ENCODE data around the gene SERPINH1.

The SERPINH1 gene

DNA sequence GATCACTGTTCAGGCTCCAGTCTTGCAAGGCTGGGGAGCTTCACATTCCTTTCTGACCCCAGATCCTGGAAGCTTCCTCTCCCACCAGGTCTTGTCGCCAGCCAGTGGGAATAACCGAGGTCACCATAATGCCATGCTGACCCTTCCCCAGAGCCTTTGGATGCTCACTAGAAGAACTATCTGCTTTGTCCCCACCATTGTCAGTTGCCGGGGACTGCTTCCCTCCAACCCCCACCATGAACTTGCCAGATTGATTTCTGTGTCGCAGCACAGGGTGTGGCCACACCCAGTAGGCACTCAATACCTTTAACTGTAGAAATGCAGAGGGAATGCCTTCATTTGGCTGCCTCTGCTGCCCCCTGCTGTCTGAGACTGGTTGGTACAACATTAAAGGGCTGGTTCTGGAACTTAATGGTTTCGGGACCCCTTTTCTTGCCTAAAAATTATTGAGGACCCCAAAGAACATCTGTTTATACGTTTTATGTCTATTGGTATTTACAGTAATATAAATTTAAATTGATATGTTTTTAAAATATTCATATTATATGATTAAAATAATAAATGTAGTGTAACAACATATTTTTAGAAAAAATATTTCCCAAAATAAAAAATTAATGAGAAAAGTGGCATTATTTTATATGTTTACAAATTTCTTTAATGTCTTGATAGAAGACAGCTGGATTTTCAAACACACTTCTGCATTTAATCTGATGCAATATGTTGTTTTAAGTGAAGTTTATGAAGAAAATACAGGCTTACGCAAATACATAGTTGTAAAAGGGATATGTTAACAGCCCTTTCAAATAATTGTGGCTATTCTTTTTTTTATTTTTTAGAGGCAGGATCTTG is 29.6 kb upstream of the SERPINH1 start:
- peak; percentile 58 to 73 (median 71) for DNase-seq (ENCODE audit: low read depth in 3 of 3, low spot score in 1 of 3)

DNA sequence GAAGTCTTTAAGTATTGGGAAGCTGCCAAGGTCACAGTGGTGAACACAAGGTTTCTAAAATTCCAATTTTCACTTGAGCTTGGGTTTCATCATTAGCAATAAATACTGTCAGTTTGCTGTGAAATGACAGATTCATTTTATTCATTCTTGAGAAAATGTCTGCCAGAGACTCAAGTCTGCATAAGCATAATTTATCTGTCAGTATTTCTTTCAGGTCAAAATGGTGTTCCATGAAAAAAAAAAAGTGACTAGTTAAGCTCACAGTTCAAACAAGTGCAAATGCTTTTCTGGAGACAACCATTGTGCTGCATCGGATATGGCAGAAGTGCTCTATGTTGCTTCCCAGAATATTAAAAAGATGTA is 28.2 kb upstream of the SERPINH1 start:
- DNase-seq (ENCODE audit: low read depth in 3 of 3, low spot score in 1 of 3): no peak

DNA sequence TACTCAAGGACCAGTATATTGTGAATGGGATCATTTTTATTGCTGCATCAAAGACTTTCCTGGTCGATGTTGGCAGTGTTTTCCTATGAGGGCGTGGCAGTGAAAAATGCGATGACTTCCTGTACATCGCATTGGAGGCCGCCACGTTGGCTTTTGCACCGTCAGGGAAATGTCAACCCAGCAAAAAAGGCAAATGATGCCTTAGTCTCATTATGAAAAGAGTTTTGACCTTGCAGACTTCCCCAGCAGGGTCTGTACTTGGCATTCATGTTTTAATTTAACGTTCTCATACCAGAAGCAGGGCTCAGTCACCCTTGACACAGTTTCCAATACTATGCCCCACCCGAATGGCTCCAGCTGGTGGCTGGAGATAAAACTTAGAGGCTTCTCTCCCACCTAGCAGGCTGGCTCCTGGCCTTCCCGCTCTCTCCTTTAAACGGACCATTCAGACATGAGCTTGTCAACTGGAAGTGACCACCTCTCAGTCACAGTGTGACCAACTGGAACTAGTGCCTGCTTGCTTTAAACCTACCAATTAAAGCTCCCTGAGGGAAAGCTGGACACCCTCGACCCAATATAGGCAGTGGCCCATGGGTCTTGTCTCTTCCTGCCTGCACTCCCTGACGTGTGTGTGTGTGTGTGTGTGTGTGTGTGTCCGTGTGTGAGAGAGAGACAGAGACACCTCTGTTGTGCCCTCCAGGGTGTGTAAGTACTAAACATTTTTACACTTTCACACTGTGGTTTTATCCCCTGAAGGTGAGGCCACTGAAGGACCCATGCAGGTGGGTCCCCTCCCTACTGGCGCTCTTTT is 27.6 kb upstream of the SERPINH1 start:
- DNase-seq (ENCODE audit: low read depth in 3 of 3, low spot score in 1 of 3): no peak

DNA sequence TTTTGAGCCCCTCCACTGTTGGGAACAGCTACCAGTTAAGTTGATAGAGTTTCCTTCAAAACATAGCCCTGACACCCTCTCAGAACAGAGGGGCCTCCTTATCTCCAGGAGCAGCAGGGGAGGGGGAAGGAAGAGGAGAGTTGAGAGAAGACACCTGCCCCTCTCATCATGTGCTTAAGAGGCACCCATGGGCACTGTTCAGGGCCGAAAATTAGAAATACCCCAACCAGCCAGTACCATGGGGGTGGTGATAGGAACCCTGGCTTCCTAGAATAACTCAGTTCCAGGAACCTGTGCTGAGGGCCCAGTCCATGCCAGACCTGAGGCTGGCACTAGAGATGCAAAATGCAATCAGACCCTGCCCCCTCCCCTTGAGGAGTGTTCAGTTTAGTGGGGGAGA is 27.0 kb upstream of the SERPINH1 start:
- no peak for DNase-seq (ENCODE audit: low read depth in 3 of 3, low spot score in 1 of 3)

DNA sequence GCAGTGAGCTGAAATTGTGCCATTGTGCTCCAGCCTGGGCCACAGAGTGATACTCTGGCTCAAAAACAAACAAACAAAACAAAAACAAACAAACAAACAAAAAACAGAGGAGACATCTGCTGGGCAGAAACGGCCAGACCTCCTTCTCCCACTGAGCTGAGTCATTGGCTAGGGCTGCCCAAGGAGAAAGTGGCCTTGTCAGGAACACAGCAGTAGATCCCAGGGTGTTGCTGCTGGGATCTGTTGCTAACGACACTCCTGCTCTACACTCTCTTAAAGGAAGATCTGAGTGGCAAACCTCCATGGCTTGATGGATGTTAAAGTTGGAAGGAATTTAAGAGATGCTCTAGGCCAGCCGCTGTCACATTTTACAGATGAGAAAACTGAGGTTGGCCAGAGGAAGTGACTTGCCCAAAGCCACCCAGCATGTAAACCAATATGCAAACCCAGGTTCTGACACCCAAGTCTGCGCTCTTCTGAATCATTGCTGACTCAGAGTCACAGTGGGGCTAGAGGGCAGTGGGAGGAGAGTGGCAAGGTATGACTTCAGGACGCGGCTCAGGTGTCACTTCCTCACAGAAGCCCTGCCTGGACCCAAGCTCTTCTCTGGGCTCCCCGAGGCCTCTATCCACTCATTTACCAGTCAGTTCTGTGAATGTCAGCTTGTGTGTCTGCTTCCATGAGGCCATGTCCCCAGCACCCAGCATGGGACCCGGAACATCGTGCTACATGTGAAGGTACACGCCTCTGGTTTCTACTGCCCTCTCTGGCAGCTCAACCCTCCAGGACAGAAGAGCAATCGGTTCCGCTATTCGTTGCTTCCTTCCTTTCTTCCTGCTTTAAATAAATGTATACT is 25.0 kb upstream of the SERPINH1 start:
- DNase-seq (ENCODE audit: low read depth in 3 of 3, low spot score in 1 of 3): no peak

DNA sequence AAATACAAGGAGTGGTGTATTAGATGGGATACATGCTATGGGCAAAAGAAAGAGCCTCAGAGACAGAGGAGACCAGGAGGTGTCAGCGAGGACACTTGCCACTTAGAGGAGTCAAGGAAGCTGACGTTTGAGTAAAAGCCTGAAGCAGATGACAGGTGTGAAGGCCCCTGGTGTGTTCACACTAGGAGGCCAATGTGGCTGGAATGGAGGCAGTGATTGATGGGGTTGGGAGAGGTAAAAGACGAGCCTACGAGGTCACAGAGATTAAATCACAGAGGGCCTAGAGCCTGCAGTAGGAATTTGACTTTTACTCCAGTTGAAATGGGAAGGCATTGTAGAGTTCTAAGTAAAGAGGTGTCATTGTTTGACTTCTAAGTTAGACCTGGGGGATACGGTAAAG is 24.3 kb upstream of the SERPINH1 start:
- no peak for DNase-seq (ENCODE audit: low read depth in 3 of 3, low spot score in 1 of 3)

DNA sequence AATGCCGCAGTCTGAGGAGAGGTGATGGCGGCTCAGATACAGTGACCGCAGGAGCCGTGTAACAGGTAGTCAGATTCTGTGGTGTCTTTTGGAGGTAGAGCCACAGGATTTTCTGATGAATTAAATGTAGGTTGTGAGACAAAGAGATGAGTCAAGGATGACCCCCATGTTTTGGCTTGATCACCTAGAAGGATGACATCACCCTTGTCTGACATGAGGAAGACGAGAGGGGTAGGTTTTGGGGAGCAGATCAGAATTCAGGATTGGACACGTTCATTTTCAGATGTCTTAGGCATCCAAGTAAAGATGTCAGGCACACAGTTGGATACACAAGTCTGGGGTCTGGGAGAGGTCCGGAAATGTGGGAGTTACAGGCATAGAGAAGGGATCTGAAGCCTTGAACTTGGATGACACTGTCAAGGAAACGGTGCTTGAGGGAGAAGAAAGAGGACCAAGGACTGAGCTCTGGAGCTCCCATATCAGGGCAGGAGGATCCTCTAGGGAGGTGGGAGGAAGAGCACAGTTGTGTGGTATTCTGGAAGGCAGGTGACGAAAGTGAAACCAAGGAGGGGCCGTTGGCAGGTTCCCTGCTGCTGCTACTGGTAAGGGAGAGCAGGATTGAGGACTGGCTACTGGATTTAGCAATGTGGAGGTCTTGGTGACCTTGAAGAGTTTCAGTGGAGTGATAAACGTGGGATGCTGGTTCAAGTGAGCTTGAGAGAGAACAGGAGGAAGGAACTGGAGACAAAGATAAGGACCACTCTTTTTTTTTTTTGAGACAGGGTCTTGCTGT is 23.7 kb upstream of the SERPINH1 start:
- DNase-seq (ENCODE audit: low read depth in 3 of 3, low spot score in 1 of 3): no peak

DNA sequence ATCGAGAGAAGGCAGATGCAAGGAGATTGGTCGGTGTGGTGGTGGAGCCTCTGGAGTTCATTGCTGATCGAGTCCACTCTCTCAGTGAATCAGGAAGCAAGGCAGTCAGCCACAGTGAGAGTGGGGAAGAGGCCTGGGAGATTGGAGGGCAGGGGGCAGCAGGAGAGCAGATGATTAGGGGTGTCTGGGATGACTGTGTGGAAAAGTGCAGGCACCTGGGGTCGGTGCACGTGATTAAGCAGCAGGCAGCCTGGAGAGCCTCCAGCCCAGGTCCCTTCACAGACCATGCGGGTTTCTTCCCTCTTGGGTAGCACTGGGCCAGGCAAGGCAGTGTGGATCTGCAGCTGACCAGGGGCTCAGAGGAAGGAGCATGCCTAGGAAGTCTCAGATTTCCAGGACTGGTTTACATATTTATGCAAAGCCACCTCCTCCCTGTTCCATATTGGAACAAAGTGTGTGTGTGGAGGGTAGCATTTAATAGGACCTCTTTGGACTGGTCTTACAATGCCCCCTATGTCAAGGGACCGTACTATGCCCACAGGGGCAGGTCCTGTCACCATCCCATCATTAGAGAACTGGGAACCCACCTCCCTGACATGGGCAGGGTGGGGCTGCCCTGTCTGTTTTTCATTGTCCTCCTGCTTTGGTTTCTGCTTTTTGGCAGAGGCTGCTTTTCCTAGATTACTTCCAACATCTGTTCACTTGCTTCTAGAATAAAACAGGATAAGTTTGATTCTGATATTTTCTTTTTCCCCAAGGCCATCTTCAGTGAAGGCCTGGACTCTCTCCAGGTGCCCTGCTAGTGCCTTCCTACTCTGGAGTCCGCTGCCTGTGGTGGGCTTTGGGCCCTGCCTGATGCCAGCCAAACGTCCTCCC is 22.4 kb upstream of the SERPINH1 start:
- DNase-seq (ENCODE audit: low read depth in 3 of 3, low spot score in 1 of 3): no peak

DNA sequence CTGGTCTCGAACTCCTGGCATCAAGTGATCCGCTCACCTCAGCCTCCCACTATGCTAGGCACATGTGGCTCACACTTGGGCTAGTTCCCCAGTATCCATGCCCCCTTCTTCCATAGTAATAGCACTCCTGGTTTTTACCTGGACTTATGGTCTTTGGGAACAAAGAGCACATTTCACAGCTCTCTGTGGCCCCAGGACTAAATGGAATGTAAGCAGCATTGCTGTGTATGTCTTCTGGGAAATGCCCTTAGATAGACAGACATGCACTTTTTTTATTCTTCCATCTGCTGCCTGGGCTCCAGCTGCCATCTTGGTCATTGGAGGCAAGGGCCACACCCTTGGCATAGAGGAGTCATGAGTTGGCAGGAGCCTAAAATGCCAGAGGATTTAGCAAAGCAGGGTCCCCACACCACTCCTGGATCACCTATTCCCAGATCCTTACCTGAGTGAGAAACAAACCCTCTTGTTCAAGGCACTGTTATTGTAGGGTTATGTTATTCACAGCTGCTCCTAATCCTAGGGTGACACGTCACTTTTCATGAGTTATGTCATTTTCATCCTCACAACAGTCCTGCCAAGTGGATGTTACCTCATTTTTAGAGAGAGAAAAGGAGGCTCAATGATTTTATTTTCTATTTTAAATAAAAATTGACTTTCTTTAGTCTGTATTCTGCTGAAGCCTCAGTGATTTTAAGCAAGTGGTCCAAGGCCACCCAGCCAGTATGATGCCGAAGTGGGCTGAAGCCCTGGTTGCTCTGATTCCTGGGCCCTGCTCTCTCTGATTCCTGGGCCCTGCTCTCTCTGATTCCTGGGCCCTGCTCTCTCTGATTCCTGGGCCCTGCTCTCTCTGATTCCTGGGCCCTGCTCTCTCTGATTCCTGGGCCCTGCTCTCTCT is 20.6 kb upstream of the SERPINH1 start:
- no peak for DNase-seq (ENCODE audit: low read depth in 3 of 3, low spot score in 1 of 3)

DNA sequence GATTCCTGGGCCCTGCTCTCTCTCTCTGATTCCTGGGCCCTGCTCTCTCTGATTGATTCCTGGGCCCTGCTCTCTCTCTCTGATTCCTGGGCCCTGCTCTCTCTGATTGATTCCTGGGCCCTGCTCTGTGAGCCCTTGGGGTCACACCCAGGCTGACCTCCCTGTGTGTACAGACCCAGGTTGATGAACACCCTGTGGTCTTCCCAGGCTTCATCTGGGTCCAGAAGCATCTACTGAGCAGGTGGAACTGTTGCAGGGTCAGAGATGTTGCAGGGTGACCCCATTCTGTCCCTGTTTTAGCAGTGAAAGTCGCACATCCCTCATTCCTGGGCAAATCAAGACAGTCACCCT is 20.0 kb upstream of the SERPINH1 start:
- no peak for DNase-seq (ENCODE audit: low read depth in 3 of 3, low spot score in 1 of 3)

DNA sequence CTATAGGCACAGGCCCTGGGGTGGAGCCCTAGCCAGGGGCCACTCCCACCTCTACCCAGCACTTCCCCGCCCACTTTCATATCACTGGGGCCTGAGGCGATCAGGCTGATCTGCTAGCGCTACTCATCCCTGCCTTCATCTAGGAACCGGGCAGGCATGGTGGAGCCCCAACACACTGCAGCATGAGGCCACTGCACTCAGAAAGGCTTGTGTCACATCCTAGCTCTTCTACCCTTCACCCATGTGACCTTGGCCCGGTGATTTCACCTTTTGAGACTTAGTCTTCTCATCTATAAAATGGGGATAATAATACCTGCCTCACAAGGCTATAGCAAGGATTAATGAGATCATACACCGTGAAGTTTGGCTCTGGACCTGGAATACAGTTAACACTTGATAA is 18.2 kb upstream of the SERPINH1 start:
- no peak for DNase-seq (ENCODE audit: low read depth in 3 of 3, low spot score in 1 of 3)

DNA sequence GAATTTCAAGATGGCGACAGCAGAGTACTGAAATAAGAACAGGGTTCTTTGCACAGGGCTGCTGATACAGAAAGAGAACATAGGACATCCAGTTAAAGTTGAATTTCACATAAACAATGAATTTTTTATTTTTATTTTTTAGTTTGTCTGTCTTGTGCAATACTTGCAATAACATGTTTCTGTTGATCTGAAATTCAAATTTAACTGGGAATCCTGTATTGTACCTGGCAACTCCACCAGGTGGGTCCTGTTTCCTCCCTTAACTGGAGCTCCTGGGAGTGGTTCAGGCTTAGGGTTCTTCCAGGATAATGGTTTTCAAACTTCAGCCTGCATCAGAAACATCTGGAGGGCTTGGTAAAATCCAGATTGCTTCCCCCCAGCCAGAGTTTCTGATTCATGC is 14.9 kb upstream of the SERPINH1 start:
- DNase-seq (ENCODE audit: low read depth in 3 of 3, low spot score in 1 of 3): no peak

DNA sequence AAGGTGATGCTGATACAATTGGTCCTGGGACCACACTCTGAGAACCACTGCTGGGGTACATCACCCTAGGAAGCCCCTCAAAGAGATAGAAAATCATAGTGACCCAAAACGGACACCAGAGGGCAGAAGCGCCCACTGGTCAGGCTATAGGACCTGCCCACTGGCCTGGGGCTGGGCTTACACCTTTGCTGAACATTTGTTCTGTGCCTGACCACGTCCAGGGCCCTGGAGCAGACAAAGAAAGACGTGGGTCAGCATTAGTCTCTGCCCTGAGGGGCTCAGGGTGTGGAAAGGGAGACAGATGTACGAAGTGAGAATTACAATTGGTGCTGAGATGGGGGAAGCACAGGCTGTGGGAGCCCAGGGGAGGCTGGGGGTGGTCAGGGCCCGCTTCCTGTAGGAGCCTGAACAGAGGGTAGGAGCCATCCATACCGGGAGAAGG is 14.4 kb upstream of the SERPINH1 start:
- DNase-seq (ENCODE audit: low read depth in 3 of 3, low spot score in 1 of 3): no peak

DNA sequence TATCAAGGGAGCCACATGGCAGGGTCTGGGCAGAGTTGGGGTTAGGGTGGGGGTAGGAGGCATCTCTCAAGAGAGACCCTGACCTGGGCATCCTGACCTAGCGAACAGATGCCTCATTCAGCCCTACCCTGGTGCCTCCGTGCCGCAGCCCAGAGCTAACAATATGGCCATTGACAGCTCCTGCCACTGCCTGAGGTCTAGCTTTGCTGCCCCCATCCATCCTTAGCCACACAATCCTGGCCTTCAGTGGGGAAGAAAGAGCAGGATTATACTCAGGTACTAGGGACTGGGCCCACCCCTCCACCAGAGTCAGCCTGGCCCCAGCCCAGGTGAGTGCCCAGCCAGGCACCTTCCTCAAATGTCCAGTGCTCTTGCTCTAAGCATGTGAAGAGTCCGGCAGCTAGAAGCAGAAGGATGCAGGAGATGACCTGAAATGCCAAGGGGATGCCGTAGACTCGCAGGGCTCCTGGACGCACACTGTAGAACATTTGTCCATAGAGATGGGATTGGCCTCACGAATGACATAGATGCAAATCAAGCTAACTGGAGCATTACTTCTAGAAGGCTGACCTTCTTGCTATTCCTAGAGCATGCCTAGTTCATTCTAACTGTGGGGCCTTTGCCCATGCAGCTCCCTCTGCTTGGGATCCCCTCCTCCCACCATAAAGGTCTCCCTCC is 13.3 kb upstream of the SERPINH1 start:
- DNase-seq (ENCODE audit: low read depth in 3 of 3, low spot score in 1 of 3): no peak

DNA sequence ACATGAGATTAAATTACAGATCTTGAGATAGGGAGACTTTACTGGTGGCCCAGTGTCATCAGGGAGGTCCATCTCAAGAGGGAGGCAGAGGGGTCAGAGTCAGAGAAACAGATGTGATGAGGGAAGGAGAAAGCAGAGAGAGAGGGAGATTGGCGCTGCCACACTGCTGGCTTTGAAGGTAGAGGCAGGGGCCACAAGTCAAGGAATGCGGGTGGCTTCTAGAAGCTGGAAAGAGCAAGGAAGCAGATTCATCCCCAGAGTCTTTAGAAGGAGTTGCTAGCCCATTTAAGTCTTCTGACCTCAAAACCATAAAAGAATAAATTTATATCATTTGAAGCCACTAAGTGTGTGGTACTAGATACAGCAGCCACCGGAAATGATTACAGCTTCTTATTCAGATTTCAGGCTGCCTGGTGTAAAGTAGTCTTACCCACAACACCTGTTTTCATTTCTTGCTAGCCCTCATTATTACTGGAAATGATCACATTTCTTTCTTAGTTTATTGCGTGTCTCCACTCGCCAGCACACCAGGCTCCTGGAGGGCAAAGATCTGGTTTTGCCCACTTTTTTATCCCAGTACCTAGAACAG is 12.6 kb upstream of the SERPINH1 start:
- no peak for DNase-seq (ENCODE audit: low read depth in 3 of 3, low spot score in 1 of 3)

DNA sequence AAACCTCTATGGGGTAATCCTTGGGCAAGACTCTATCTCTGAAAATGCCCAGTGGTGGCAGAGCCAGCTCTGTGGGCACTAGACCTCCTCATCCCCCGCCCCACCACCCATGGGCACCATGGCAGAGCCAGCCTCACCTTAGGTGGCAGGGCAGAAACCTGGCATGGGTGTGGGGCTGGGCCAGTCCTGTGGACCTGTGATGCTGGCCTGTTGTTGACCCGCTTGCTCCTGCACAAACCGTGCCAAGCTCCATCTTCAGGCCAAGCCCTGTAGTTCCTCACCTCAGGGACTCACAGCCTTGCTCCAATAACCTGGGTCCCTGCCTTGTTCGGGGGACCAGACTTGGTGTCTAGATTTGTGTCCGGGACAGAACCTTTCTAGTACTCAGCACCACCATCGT is 8.9 kb upstream of the SERPINH1 start:
- DNase-seq (ENCODE audit: low read depth in 3 of 3, low spot score in 1 of 3): no peak

DNA sequence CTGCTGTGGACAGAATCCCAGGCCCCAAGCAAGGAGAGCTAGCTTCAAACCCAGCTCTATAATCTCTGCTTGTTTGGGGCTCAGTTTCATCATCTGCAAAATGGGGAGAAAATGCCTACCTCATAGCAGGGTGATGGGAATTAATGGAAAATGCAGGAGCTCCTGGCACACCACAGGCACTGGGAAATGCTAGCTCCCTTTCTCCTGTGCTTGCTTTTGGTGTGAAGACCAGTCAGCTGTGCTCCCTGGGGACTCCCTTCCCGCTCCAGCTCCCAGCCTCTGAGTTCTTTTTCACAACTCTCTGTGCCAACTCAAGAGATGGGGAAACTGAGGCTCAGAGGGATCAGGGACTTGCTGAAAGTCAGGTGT is 8.2 kb upstream of the SERPINH1 start:
- no peak for DNase-seq (ENCODE audit: low read depth in 3 of 3, low spot score in 1 of 3)
